ENCODE measurements around the gene KRTAP5-5.
"Not testable (repeated sequence)": the region's sequence is repeated elsewhere in the genome, so short reads cannot be mapped to it uniquely, and the experiment has no call there.

DNA sequence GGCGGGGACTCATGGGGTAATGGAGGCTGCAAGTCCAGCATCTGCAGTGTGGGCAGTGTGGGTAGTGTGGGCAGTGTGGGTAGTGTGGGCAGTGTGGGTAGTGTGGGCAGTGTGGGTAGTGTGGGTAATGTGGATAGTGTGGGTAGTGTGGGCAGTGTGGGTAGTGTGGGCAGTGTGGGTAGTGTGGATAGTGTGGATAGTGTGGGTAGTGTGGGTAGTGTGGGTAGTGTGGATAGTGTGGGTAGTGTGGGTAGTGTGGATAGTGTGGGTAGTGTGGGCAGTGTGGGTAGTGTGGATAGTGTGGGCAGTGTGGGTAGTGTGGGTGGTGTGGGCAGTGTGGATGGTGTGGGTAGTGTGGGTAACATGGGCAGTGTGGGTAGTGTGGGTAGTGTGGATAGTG lies 40.9 kb downstream of the KRTAP5-5 start:
- TF ChIP-seq ZNF8 (CRISPR knock-in tag; IDR thresholded peaks at IDR 0.05); SNAI2 (CRISPR knock-in tag; IDR thresholded peaks at IDR 0.05); ARNTL (CRISPR knock-in tag; IDR thresholded peaks at IDR 0.05; ENCODE audit: borderline replicate concordance, low read depth); ZNF565 (CRISPR knock-in tag; conservative IDR thresholded peaks at IDR 0.05; ENCODE audit: low read depth); ESRRG (CRISPR knock-in tag; IDR thresholded peaks at IDR 0.05); PATZ1 (CRISPR knock-in tag; IDR thresholded peaks at IDR 0.05; ENCODE audit: borderline replicate concordance); POU6F1 (CRISPR knock-in tag; IDR thresholded peaks at IDR 0.05; ENCODE audit: borderline replicate concordance, low read depth); PPARA (CRISPR knock-in tag; IDR thresholded peaks at IDR 0.05; ENCODE audit: borderline replicate concordance); OSR1 (CRISPR knock-in tag; IDR thresholded peaks at IDR 0.05); ZFP30 (CRISPR knock-in tag; IDR thresholded peaks at IDR 0.05); ZFP3 (CRISPR knock-in tag; IDR thresholded peaks at IDR 0.05); BACH2 (CRISPR knock-in tag; IDR thresholded peaks at IDR 0.05; ENCODE audit: borderline replicate concordance): not testable (repeated sequence)
- TF ChIP-seq, protein P1, sequence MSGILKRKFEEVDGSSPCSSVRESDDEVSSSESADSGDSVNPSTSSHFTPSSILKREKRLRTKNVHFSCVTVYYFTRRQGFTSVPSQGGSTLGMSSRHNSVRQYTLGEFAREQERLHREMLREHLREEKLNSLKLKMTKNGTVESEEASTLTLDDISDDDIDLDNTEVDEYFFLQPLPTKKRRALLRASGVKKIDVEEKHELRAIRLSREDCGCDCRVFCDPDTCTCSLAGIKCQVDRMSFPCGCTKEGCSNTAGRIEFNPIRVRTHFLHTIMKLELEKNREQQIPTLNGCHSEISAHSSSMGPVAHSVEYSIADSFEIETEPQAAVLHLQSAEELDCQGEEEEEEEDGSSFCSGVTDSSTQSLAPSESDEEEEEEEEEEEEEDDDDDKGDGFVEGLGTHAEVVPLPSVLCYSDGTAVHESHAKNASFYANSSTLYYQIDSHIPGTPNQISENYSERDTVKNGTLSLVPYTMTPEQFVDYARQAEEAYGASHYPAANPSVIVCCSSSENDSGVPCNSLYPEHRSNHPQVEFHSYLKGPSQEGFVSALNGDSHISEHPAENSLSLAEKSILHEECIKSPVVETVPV (CRISPR knock-in tag; IDR thresholded peaks at IDR 0.05), result not testable (repeated sequence)

Data from SK-N-SH treated with all-trans-retinoic acid at 6 μM for 48 hours (cell line).